Activated CD4-positive, alpha-beta T cell treated with anti-CD3 and anti-CD28 coated beads, Interleukin-2, amount 10 ng/mL, durations not matched to agents 7 days and 5 days (primary cell): Measurements from ENCODE around the gene RDH5. TPM values are rescaled to one million over a fixed set of nuclear protein-coding genes. Genes with fewer than 3 reads are reported as not detected.
A peak's percentile ranks its signal among the peaks of the same experiment; 100 is the strongest.

Experiments used
- CTCF ChIA-PET: fragments of 350-600 bp; sonication (Branson Sonifier 250); formaldehyde crosslinking; loops from one replicate; lab custom pipeline; 2021; ENCODE audit warnings: antibody characterized with exemption; lab: Charles Lee
- POLR2A ChIA-PET: fragments of 350-600 bp; sonication (Branson Sonifier 250); formaldehyde crosslinking; loops from one replicate; lab custom pipeline; 2021; ENCODE audit warnings: antibody characterized with exemption; lab: Charles Lee
- DNase-seq: peaks from one replicate; pipeline ENCODE4 v3.0.0-alpha.2; 2020
- H3K27ac Mint-ChIP-seq: one replicate; pipeline ENCODE4 v1.8.0; 2021; ENCODE audit warnings: mild to moderate bottlenecking, moderate library complexity, mixed read lengths
- H3K27me3 Mint-ChIP-seq: one replicate; pipeline ENCODE4 v1.8.0; 2021; ENCODE audit warnings: mixed read lengths
- H3K36me3 Mint-ChIP-seq: one replicate; pipeline ENCODE4 v1.8.0; 2021; ENCODE audit warnings: low read depth, mixed read lengths
- H3K4me1 Mint-ChIP-seq: one replicate; pipeline ENCODE4 v1.8.0; 2021; ENCODE audit warnings: mixed read lengths
- H3K4me3 Mint-ChIP-seq: one replicate; pipeline ENCODE4 v1.8.0; 2021; ENCODE audit warnings: mild to moderate bottlenecking, moderate library complexity, mixed read lengths
- H3K9me3 Mint-ChIP-seq: one replicate; pipeline ENCODE4 v1.8.0; 2021; ENCODE audit warnings: mixed read lengths
- total RNA-seq, 2 experiments: library from RNA; stranded (reverse); gene quantifications; one replicate each; pipeline ENCODE4 v1.2.3, GENCODE V29; 2021

Gene RDH5
- total RNA-seq, 2 experiments from 2014 or later = 23.3 to 25.8 TPM

DNA sequence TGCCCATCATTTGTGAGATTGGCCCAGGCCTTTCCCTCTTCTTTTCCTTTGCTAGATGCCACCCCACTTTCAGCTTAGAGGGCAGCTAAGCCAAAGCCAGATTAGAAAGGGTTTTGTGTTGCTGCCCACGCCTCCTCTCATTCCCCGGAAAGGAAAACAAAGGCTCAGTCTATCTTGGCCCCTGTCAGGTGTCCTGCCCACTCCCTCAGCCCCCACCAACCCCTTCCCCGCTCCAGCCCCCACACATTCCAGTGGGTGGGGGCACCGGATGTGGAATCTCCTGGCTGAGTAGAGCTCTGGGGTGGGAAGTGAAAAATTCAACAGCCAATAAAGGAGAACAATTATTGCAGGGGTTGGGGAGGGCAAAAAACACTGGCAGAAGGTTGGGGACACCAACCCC lies 2.2 kb upstream of the RDH5 start:
- H3K9me3 Mint-ChIP-seq = no peaks in the 10 kb centered on the region
- DNase-seq = no peak
- H3K36me3 Mint-ChIP-seq = peaks cover 26% of the 10 kb centered on the region
- peak overlapping the region; percentile 91 for H3K4me3 Mint-ChIP-seq
- ChIA-PET CTCF (interaction anchor here (3.6 to 9.0 kb wide), 2 partner anchors 11 to 20 kb away, joined by 17 to 75 read pairs; partner anchors contain the start of gene CD63), POLR2A (no interaction called here)
- peaks cover 4% of the 10 kb centered on the region for H3K27me3 Mint-ChIP-seq
- H3K4me1 Mint-ChIP-seq = peaks cover 46% of the 10 kb centered on the region
- H3K27ac Mint-ChIP-seq = peak overlapping the region; percentile 54

DNA sequence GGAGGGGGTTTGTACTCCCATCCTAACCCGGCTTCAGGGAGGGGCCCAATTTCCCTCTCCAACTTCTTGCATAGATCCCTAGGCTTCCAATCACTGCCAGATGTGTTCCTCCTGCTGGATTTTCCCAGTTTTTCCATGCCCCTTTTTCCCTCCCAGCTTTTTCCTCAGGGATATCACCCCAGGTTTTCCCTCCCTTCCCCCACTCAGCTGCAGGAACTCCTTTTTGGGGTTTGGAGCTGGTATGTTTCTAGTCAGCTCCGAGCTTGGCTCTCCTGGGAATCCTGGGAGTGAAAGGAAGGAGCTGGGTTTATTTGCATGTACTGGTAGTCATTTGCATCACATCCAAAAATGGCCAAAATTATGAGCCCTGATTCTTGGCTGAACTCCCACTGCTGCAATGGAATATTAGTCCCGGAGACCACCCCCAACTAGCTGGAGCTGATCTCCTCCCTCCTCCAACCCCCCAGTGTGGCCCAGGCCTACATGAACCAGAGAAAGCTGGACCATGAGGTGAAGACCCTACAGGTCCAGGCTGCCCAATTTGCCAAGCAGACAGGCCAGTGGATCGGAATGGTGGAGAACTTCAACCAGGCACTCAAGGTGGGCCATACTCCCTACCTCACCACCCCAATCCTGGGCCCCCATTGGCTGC lies 1.4 kb upstream of the RDH5 start:
- Mint-ChIP-seq H3K27ac (peak overlapping the region; percentile 54), H3K4me3 (no peak overlapping the region), H3K27me3 (peaks cover 3% of the 10 kb centered on the region), H3K4me1 (peaks cover 46% of the 10 kb centered on the region), H3K36me3 (peaks cover 28% of the 10 kb centered on the region), H3K9me3 (no peaks in the 10 kb centered on the region)
- ChIA-PET CTCF (interaction anchor here (1.1 to 9.0 kb wide), 3 partner anchors 11 to 19 kb away, joined by 3 to 75 read pairs (median 17); partner anchors contain the start of gene CD63), POLR2A (no interaction called here)
- no peak for DNase-seq

DNA sequence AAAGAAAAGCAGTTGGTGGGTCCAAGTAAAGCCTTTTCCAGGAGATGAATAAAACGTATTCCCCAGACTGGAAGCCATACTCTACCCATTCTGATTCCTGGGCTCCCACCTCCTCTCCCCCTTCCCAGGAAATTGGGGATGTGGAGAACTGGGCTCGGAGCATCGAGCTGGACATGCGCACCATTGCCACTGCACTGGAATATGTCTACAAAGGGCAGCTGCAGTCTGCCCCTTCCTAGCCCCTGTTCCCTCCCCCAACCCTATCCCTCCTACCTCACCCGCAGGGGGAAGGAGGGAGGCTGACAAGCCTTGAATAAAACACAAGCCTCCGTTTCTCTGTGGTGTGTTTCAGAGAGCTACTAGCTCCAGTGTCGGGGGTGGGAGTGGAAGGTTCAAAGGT lies 822 bp upstream of the RDH5 start:
- ChIA-PET CTCF (interaction anchor here (0.8 to 9.0 kb wide), 3 partner anchors 10 to 214 kb away, joined by 3 to 75 read pairs (median 3); partner anchors contain the start of gene CD63), POLR2A (no interaction called here)
- no peak for DNase-seq
- Mint-ChIP-seq H3K27me3 (peaks cover 3% of the 10 kb centered on the region), H3K9me3 (no peaks in the 10 kb centered on the region), H3K27ac (no peak overlapping the region), H3K4me1 (peaks cover 46% of the 10 kb centered on the region), H3K4me3 (no peak overlapping the region), H3K36me3 (peaks cover 30% of the 10 kb centered on the region)

DNA sequence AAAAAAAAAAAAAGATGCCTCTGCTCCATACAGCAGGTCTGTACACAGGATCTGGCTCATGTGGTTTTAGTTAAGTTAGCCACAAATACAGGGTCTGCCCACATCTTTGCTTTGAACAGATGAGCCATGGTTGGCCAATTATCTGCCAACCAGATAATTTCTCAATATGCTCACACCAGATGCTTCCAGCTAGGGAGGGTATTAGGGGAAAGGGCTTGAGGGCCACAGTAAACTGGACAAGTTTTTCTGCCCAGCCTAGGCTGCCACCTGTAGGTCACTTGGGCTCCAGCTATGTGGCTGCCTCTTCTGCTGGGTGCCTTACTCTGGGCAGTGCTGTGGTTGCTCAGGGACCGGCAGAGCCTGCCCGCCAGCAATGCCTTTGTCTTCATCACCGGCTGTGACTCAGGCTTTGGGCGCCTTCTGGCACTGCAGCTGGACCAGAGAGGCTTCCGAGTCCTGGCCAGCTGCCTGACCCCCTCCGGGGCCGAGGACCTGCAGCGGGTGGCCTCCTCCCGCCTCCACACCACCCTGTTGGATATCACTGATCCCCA lies 776 bp downstream of the RDH5 start:
- ChIA-PET POLR2A (no interaction called here), CTCF (interaction anchor here (9.0 kb wide), 1 partner anchor 17 kb away, joined by 75 read pairs; no protein-coding TSS in a partner anchor)
- Mint-ChIP-seq H3K36me3 (peaks cover 38% of the 10 kb centered on the region), H3K4me3 (no peak overlapping the region), H3K9me3 (no peaks in the 10 kb centered on the region), H3K27ac (no peak overlapping the region), H3K27me3 (peaks cover under 1% of the 10 kb centered on the region), H3K4me1 (peaks cover 49% of the 10 kb centered on the region)
- DNase-seq = no peak

DNA sequence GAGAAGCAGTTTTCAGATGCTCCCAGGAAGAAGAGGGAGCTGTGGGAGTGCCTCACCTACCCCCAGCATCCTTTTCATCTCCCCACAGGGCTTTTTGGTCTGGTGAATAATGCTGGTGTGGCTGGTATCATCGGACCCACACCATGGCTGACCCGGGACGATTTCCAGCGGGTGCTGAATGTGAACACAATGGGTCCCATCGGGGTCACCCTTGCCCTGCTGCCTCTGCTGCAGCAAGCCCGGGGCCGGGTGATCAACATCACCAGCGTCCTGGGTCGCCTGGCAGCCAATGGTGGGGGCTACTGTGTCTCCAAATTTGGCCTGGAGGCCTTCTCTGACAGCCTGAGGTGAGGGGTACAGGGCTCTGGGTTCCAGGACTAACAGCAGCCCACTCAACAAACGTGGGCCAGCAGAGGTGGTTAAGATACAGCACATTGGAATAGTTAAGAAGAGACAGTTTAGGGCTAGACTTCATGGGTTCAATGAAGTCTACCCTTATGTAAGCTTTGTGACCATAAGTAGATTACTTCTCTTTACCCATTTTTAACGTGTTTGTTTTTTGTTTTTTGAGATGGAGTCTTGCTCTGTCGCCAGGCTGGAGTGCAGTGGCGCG lies 1.5 kb downstream of the RDH5 start:
- Mint-ChIP-seq H3K4me1 (peaks cover 50% of the 10 kb centered on the region), H3K27ac (peak overlapping the region; percentile 19), H3K4me3 (no peak overlapping the region), H3K9me3 (no peaks in the 10 kb centered on the region), H3K36me3 (peaks cover 42% of the 10 kb centered on the region), H3K27me3 (no peaks in the 10 kb centered on the region)
- ChIA-PET CTCF (interaction anchor here (9.0 kb wide), 1 partner anchor 16 kb away, joined by 75 read pairs; no protein-coding TSS in a partner anchor), POLR2A (no interaction called here)
- DNase-seq = no peak

DNA sequence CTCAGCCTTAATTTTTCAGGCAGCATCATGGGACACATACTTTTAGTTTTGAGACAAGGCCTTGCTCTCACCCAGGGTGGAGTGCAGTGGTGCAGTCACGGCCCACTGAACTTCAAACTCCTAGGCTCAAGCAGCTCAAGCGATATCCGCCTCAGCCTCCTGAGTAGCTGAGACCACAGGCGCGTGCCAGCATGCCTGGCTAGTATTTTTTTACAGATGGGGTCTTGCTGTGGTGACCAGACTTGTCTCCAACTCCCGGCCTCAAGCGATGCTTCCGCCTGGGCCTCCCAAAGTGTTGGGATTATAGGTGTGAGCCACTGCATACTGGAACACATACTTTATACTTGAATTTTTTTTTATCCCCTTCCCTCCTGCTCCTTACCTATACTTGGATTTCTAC lies 2.8 kb downstream of the RDH5 start:
- H3K27ac Mint-ChIP-seq = no peak overlapping the region
- ChIA-PET POLR2A (no interaction called here), CTCF (interaction anchor here (1.0 to 9.0 kb wide), 3 partner anchors 15 to 401 kb away, joined by 3 to 75 read pairs (median 3); partner anchors contain the start of gene ITGA7)
- no peak overlapping the region for H3K4me3 Mint-ChIP-seq
- no peaks in the 10 kb centered on the region for H3K27me3 Mint-ChIP-seq
- H3K9me3 Mint-ChIP-seq = no peaks in the 10 kb centered on the region
- no peak for DNase-seq
- H3K4me1 Mint-ChIP-seq = peaks cover 49% of the 10 kb centered on the region
- peaks cover 33% of the 10 kb centered on the region for H3K36me3 Mint-ChIP-seq

DNA sequence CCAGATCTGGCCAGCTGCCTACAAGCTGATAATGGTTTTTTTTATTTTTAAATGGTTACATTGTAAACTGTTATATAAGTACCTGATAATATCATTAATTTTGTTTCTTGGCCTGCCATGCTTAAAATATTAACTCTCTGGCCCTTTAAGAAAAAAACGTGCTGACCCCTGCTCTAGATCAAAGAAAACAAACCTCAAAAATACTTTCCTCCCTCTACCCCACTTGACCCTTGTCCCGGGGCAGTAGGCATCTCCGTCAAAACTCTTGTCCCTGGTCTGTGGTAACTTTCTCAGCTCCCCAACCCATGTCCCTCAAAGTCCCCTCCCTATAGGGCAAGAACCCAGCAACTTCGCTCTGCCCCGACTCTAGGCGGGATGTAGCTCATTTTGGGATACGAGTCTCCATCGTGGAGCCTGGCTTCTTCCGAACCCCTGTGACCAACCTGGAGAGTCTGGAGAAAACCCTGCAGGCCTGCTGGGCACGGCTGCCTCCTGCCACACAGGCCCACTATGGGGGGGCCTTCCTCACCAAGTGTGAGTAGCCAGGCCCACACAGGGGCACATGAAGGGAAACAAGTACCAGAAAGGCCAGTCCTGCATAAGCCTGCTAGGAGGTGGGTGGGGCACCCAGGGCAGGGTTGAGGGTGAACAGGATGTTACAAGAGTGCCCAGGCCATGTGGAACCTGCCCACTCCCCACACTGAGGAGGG lies 3.5 kb downstream of the RDH5 start:
- peaks cover 26% of the 10 kb centered on the region for H3K36me3 Mint-ChIP-seq
- H3K9me3 Mint-ChIP-seq = no peaks in the 10 kb centered on the region
- H3K4me3 Mint-ChIP-seq = no peak overlapping the region
- no peaks in the 10 kb centered on the region for H3K27me3 Mint-ChIP-seq
- H3K27ac Mint-ChIP-seq = no peak overlapping the region
- ChIA-PET POLR2A (no interaction called here), CTCF (interaction anchor here (1.0 to 9.0 kb wide), 6 partner anchors 13 to 400 kb away, joined by 3 to 75 read pairs (median 5); partner anchors contain the start of gene ITGA7)
- peaks cover 41% of the 10 kb centered on the region for H3K4me1 Mint-ChIP-seq
- DNase-seq = no peak

DNA sequence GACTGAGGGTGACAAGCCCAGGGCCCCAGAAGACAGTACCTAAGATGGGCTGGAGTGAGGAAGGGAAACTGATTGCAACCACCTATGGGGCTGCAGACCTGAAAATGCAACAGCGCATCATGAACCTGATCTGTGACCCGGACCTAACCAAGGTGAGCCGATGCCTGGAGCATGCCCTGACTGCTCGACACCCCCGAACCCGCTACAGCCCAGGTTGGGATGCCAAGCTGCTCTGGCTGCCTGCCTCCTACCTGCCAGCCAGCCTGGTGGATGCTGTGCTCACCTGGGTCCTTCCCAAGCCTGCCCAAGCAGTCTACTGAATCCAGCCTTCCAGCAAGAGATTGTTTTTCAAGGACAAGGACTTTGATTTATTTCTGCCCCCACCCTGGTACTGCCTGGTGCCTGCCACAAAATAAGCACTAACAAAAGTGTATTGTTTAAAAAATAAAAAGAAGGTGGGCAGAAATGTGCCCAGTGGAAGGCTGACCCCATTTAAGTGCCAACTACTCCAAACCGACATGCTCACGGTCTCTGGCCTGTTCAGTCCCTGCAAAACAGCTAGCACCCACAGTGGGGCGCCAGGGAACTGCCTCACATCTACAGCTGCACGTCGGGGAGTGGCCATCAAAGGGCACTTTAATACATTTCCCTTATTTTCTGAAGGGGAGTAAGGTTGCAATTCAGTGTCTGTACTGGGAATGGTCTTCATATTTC lies 4.2 kb downstream of the RDH5 start:
- no peak overlapping the region for H3K4me3 Mint-ChIP-seq
- peaks cover 38% of the 10 kb centered on the region for H3K4me1 Mint-ChIP-seq
- peak overlapping the region; percentile 66 for H3K27ac Mint-ChIP-seq
- H3K27me3 Mint-ChIP-seq = no peaks in the 10 kb centered on the region
- no peaks in the 10 kb centered on the region for H3K9me3 Mint-ChIP-seq
- peak; percentile 77 for DNase-seq
- ChIA-PET CTCF (interaction anchor here (0.7 to 2.4 kb wide), 8 partner anchors 8 to 389 kb away, joined by 3 to 33 read pairs (median 5); partner anchors contain the start of genes BLOC1S1 and ITGA7), POLR2A (interaction anchor here (1.0 kb wide), 1 partner anchor 9 kb away, joined by 4 read pairs; the partner anchor contains the start of gene BLOC1S1)
- peaks cover 21% of the 10 kb centered on the region for H3K36me3 Mint-ChIP-seq

DNA sequence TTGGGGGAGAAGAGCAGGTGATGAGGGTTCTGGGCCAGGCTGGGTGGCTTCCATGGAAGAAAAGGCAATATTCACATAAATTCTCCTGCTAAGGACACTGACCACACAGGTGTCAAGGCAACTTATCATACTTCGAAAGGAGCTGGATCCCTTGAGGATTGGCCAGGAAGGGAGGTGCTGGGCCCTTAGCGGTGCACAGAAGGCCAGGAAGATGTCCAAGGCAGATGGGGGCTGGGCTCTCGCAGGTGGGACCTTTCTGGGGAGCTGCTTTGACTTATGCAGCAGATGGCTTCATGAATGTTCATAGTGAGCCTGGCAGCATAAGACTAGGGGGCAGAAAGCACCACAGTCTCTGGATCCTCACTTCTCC lies 4.7 kb downstream of the RDH5 start:
- ChIA-PET CTCF (interaction anchor here (0.7 to 2.4 kb wide), 7 partner anchors 9 to 388 kb away, joined by 3 to 33 read pairs (median 5); partner anchors contain the start of genes BLOC1S1 and ITGA7), POLR2A (interaction anchor here (1.0 kb wide), 1 partner anchor 9 kb away, joined by 4 read pairs; the partner anchor contains the start of gene BLOC1S1)
- H3K4me3 Mint-ChIP-seq = no peak overlapping the region
- no peaks in the 10 kb centered on the region for H3K27me3 Mint-ChIP-seq
- DNase-seq = no peak
- H3K36me3 Mint-ChIP-seq = peaks cover 21% of the 10 kb centered on the region
- H3K27ac Mint-ChIP-seq = no peak overlapping the region
- H3K4me1 Mint-ChIP-seq = peaks cover 39% of the 10 kb centered on the region
- no peaks in the 10 kb centered on the region for H3K9me3 Mint-ChIP-seq

DNA sequence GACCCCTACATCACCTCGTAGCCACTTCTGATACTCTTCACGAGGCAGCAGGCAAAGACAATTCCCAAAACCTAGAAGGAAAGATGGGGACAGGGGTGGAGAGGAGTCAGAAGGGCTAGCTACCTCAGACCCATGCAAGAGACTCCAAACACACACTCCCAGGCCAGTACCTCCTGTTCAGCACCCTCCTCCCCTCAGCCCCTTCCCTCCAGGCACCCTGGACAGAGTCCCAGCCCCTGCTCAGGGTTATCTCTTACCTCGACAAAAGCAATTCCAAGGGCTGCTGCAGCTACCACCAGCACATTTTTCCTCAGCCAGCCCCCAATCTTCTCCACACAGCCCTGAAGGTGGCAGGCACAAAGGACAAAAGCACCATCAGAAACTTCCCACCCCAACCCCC lies 5.4 kb downstream of the RDH5 start:
- POLR2A ChIA-PET = no interaction called here
- CTCF ChIA-PET = interaction anchor here (0.6 to 2.4 kb wide), 4 partner anchors 12 to 60 kb away, joined by 3 to 33 read pairs (median 6); no protein-coding TSS in a partner anchor
- Mint-ChIP-seq H3K27ac (peak overlapping the region; percentile 68), H3K36me3 (peaks cover 21% of the 10 kb centered on the region), H3K9me3 (no peaks in the 10 kb centered on the region), H3K4me3 (no peak overlapping the region), H3K4me1 (peaks cover 41% of the 10 kb centered on the region), H3K27me3 (no peaks in the 10 kb centered on the region)
- no peak for DNase-seq

DNA sequence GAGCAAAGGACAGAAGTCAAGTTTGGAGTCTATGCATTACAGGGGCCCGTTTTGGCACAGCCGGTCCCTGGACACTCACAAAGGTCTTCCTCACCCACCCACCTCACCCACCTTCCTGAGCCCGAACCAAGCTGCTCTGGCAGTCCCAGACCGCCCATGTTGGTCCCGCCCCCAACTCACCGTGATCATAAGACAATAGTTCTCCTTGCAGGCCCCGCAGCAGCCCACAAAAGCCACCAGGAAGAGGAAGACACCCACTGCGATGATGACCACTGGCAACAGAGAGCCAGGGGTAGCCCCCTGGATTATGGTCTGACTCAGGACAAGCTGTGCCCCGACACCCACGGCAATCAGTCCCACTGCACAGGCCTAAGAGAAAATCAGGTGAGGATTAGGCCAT lies 6.8 kb downstream of the RDH5 start:
- Mint-ChIP-seq H3K9me3 (no peaks in the 10 kb centered on the region), H3K36me3 (peaks cover 19% of the 10 kb centered on the region), H3K27ac (peak overlapping the region; percentile 72), H3K4me3 (peak overlapping the region; percentile 69), H3K4me1 (peaks cover 42% of the 10 kb centered on the region), H3K27me3 (no peaks in the 10 kb centered on the region)
- ChIA-PET POLR2A (no interaction called here), CTCF (interaction anchor here (1.5 kb wide), 2 partner anchors 12 to 91 kb away, joined by 3 to 4 read pairs; partner anchors contain the start of gene ORMDL2)
- DNase-seq = no peak
